Caco-2 (cell line): Measurements from ENCODE around the gene RERE. TPM values are rescaled to one million over a fixed set of nuclear protein-coding genes. Genes with fewer than 3 reads are reported as not detected.

Experiments
- BruUV-seq: library from RNA; stranded (reverse); fragments of 400-500 nt; replicated peaks from 2 replicates; lab custom pipeline; 2021; lab: Mats Ljungman, UMichigan
- CTCF ChIA-PET: fragments of 300-600 bp; sonication (Branson Sonifier 250); formaldehyde crosslinking; loops from one replicate; lab custom pipeline; 2022; ENCODE audit warnings: antibody characterized with exemption; lab: Charles Lee
- POLR2A ChIA-PET: fragments of 300-600 bp; sonication (Branson Sonifier 250); formaldehyde crosslinking; loops from one replicate; lab custom pipeline; 2022; ENCODE audit warnings: antibody characterized with exemption; lab: Charles Lee
- DNase-seq, 2 experiments: peaks; one replicate each; pipeline versions ENCODE4 v3.0.0 to v3.0.0-alpha.2; 2020 to 2022
- H3K27me3 ChIP-seq: replicated peaks from 2 replicates; pipeline ENCODE4 v1.6.0; 2011; ENCODE audit warnings: low read length; ENCODE audit not compliant: control insufficient read depth, insufficient read depth
- H3K36me3 ChIP-seq: 2 replicates; pipeline ENCODE4 v1.5.1; 2011; ENCODE audit warnings: low read length; ENCODE audit not compliant: control insufficient read depth, insufficient read depth
- H3K4me1 ChIP-seq: fragments of 250-450 bp; sonication (Bioruptor Pico); 2 replicates; pipeline ENCODE4 v1.5.1; 2020; ENCODE audit warnings: mild to moderate bottlenecking
- H3K4me3 ChIP-seq: 2 replicates; pipeline ENCODE4 v1.5.1; 2011; ENCODE audit warnings: low read depth, mild to moderate bottlenecking, control low read depth, low read length
- H3K9me3 ChIP-seq: fragments of 250-450 bp; sonication (Bioruptor Pico); 2 replicates; pipeline ENCODE4 v1.5.1; 2020; ENCODE audit warnings: mild to moderate bottlenecking, moderate library complexity
- H3K27ac Mint-ChIP-seq: one replicate; pipeline ENCODE4 v1.8.0; 2022; ENCODE audit warnings: mixed read lengths; ENCODE audit not compliant: unreplicated experiment
- H3K27me3 Mint-ChIP-seq: one replicate; pipeline ENCODE4 v1.8.0; 2022; ENCODE audit warnings: mixed read lengths; ENCODE audit not compliant: insufficient read depth, unreplicated experiment
- H3K36me3 Mint-ChIP-seq: one replicate; pipeline ENCODE4 v1.8.0; 2022; ENCODE audit warnings: mild to moderate bottlenecking, mixed read lengths; ENCODE audit not compliant: insufficient read depth, unreplicated experiment
- H3K4me1 Mint-ChIP-seq: one replicate; pipeline ENCODE4 v1.8.0; 2022; ENCODE audit warnings: low read depth, mixed read lengths; ENCODE audit not compliant: unreplicated experiment
- H3K4me3 Mint-ChIP-seq: one replicate; pipeline ENCODE4 v1.8.0; 2022; ENCODE audit warnings: mild to moderate bottlenecking, moderate library complexity, mixed read lengths; ENCODE audit not compliant: unreplicated experiment
- H3K9me3 Mint-ChIP-seq: one replicate; pipeline ENCODE4 v1.8.0; 2022; ENCODE audit warnings: mixed read lengths; ENCODE audit not compliant: unreplicated experiment
- CTCF ChIP-seq, 2 experiments: fragments of 200-600 bp in 1 of 2; IDR thresholded peaks; 1 replicate in 1 of 2; 2 replicates in 1 of 2; pipeline versions ENCODE4 v1.5.1 to v1.8.0; 2011 to 2022; ENCODE audit warnings: antibody characterized with exemption in 1 of 2, control low read depth in 1 of 2, inconsistent platforms in 1 of 2, low read depth in 1 of 2, low read length in 1 of 2, mild to moderate bottlenecking in 1 of 2, moderate library complexity in 1 of 2; ENCODE audit not compliant: insufficient read depth in 1 of 2, severe bottlenecking in 1 of 2, unreplicated experiment in 1 of 2
- intact Hi-C: fragments of 100-400 bp; cut with micrococcal nuclease; formaldehyde crosslinking; loops from one replicate; pipeline ENCODE4 v1.10.0; 2022; ENCODE audit not compliant: unreplicated experiment
- total RNA-seq: library from RNA; stranded (reverse); gene quantifications from 2 replicates; pipeline ENCODE4 v1.2.3, GENCODE V29; 2022

RERE gene
- total RNA-seq, 1 experiment from 2014 or later: 85.2 TPM

GRCh38 chr1:8674481-8674880 lies 143.0 kb downstream of the RERE start:
- peaks cover 10% of the 10 kb centered on the region for H3K36me3 Mint-ChIP-seq
- ChIA-PET CTCF (no interaction called here), POLR2A (no interaction called here)
- H3K9me3 ChIP-seq: no peaks in the 10 kb centered on the region
- DNase-seq: no peak
- intact Hi-C loops: loop anchor here (5.0 kb wide), 2 partner anchors 33 to 47 kb away; no protein-coding TSS in a partner anchor
- no peak for TF ChIP-seq CTCF (IDR thresholded peaks at IDR 0.05; ENCODE audit: insufficient read depth in 1 of 2, low read depth in 1 of 2, low read length in 1 of 2, severe bottlenecking in 1 of 2, unreplicated experiment in 1 of 2)
- no peak overlapping the region for H3K4me3 Mint-ChIP-seq
- H3K36me3 ChIP-seq: no peaks in the 10 kb centered on the region
- H3K27me3 Mint-ChIP-seq: no peaks in the 10 kb centered on the region
- H3K4me3 ChIP-seq: no peak overlapping the region
- no peak overlapping the region for H3K27ac Mint-ChIP-seq
- H3K4me1 Mint-ChIP-seq: peaks cover 23% of the 10 kb centered on the region
- no peaks in the 10 kb centered on the region for H3K9me3 Mint-ChIP-seq
- H3K27me3 ChIP-seq: no peaks in the 10 kb centered on the region
- BruUV-seq: no TSS peak
- peaks cover 37% of the 10 kb centered on the region for H3K4me1 ChIP-seq

- Histone ChIP-seq H3K9me3 (no peaks in the 10 kb centered on the region), H3K36me3 (no peaks in the 10 kb centered on the region), H3K4me3 (no peak overlapping the region), H3K4me1 (peaks cover 38% of the 10 kb centered on the region), H3K27me3 (no peaks in the 10 kb centered on the region)
- CTCF ChIA-PET: no interaction called here
- no peaks in the 10 kb centered on the region for H3K27me3 Mint-ChIP-seq
- H3K36me3 Mint-ChIP-seq: peaks cover 16% of the 10 kb centered on the region
- H3K4me3 Mint-ChIP-seq: no peak overlapping the region
- peak; percentile 61 to 80 for TF ChIP-seq CTCF (IDR thresholded peaks at IDR 0.05; ENCODE audit: insufficient read depth in 1 of 2, low read depth in 1 of 2, low read length in 1 of 2, severe bottlenecking in 1 of 2, unreplicated experiment in 1 of 2)
- H3K27ac Mint-ChIP-seq: peak overlapping the region; percentile 33
- POLR2A ChIA-PET: no interaction called here
- peaks cover 23% of the 10 kb centered on the region for H3K4me1 Mint-ChIP-seq
- DNase-seq: peak in 1 of 2 experiments; percentile 44
- BruUV-seq: no TSS peak
- intact Hi-C loops: loop anchor here (1.0 to 5.0 kb wide), 4 partner anchors 9 to 110 kb away; no protein-coding TSS in a partner anchor
- H3K9me3 Mint-ChIP-seq: no peaks in the 10 kb centered on the region
Measured at GRCh38 chr1:8671306-8671917, 146.0 kb downstream of the RERE start.

GRCh38 chr1:8670371-8670818 lies 147.0 kb downstream of the RERE start:
- no peaks in the 10 kb centered on the region for H3K27me3 ChIP-seq
- ChIA-PET CTCF (interaction anchor here (0.6 to 1.8 kb wide), 4 partner anchors 26 to 108 kb away, joined by 5 read pairs; no protein-coding TSS in a partner anchor), POLR2A (interaction anchor here (0.6 kb wide), 1 partner anchor 402 kb away, joined by 4 read pairs; no protein-coding TSS in a partner anchor)
- intact Hi-C loops: loop anchor here (5.0 kb wide), 2 partner anchors 37 to 43 kb away; no protein-coding TSS in a partner anchor
- H3K9me3 ChIP-seq: no peaks in the 10 kb centered on the region
- TF ChIP-seq CTCF (IDR thresholded peaks at IDR 0.05; ENCODE audit: insufficient read depth in 1 of 2, low read depth in 1 of 2, low read length in 1 of 2, severe bottlenecking in 1 of 2, unreplicated experiment in 1 of 2): no peak
- H3K4me1 Mint-ChIP-seq: peaks cover 23% of the 10 kb centered on the region
- no peaks in the 10 kb centered on the region for H3K27me3 Mint-ChIP-seq
- peak overlapping the region; percentile 33 for H3K27ac Mint-ChIP-seq
- H3K36me3 Mint-ChIP-seq: peaks cover 16% of the 10 kb centered on the region
- H3K4me3 ChIP-seq: no peak overlapping the region
- no peaks in the 10 kb centered on the region for H3K9me3 Mint-ChIP-seq
- no peaks in the 10 kb centered on the region for H3K36me3 ChIP-seq
- peaks cover 38% of the 10 kb centered on the region for H3K4me1 ChIP-seq
- DNase-seq: no peak
- H3K4me3 Mint-ChIP-seq: peak overlapping the region; percentile 36
- BruUV-seq: no TSS peak
